Stimulated activated CD4-positive, alpha-beta T cell treated with anti-CD3 and anti-CD28 coated beads, Interleukin-12 subunit alpha, Interleukin-12 subunit beta, amount 100 ng/mL, for 24 hours (primary cell): ENCODE results near the gene ANKRD34A.

Source experiments
- DNase-seq, 2 experiments: peaks; one replicate each; pipeline ENCODE4 v3.0.0-alpha.2; 2020; ENCODE audit warnings: low read depth in 2 of 2

ANKRD34A gene

GRCh38 chr1:145990249-145990855, 26.0 kb upstream of the ANKRD34A start:
- no peak for DNase-seq

GRCh38 chr1:145988773-145989172, 24.4 kb upstream of the ANKRD34A start:
- DNase-seq, result no peak

GRCh38 chr1:145987926-145988325, 23.6 kb upstream of the ANKRD34A start:
- DNase-seq, result no peak

GRCh38 chr1:145986551-145986950, 22.2 kb upstream of the ANKRD34A start:
- DNase-seq, result no peak

- no peak for DNase-seq
Observed at GRCh38 chr1:145985502-145986439, 21.4 kb upstream of the ANKRD34A start.

- no peak for DNase-seq
Observed at GRCh38 chr1:145985129-145985501, 20.7 kb upstream of the ANKRD34A start.

GRCh38 chr1:145983960-145984830, 19.8 kb upstream of the ANKRD34A start:
- DNase-seq, result no peak

- DNase-seq, result no peak
Observed at GRCh38 chr1:145983206-145983675, 18.9 kb upstream of the ANKRD34A start.

- no peak for DNase-seq
Observed at GRCh38 chr1:145982010-145982723, 17.8 kb upstream of the ANKRD34A start.

- DNase-seq, result no peak
Observed at GRCh38 chr1:145980457-145980994, 16.2 kb upstream of the ANKRD34A start.

GRCh38 chr1:145979746-145980456, 15.5 kb upstream of the ANKRD34A start:
- no peak for DNase-seq

GRCh38 chr1:145978854-145979745, 14.7 kb upstream of the ANKRD34A start:
- DNase-seq, result peak; percentile 65 to 73

- DNase-seq, result no peak
Observed at GRCh38 chr1:145978471-145978853, 14.1 kb upstream of the ANKRD34A start.

GRCh38 chr1:145977486-145978470, 13.4 kb upstream of the ANKRD34A start:
- DNase-seq, result peak in 1 of 2 experiments; percentile 59

GRCh38 chr1:145977016-145977415, 12.6 kb upstream of the ANKRD34A start:
- DNase-seq, result no peak

- no peak for DNase-seq
Observed at GRCh38 chr1:145975216-145975615, 10.8 kb upstream of the ANKRD34A start.

GRCh38 chr1:145974721-145975120, 10.3 kb upstream of the ANKRD34A start:
- no peak for DNase-seq

- DNase-seq, result no peak
Observed at GRCh38 chr1:145972580-145972979, 8.2 kb upstream of the ANKRD34A start.
